ENCODE measurements around the gene LRIT2.

DNA sequence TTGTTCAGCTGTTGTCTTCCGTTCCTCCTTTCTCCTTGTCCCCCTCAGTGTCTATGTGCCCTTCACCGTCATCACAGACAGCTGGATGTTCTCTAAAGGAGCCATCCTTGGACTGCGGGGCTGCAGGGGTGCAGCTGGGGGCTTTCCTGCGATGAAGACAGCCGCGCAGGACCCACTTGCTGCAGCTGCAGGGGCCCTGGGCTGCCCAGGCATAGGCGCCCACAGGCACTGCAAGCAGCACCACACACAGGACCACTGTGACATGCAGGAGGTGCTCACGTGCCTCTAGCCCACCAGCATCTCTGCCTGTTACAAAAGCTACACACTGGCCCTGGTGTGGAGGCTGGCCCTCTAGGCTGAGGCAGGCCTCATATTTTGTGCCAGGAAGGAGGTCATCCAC is 3.4 kb downstream of the LRIT2 start:
- TF ChIP-seq, protein P1, sequence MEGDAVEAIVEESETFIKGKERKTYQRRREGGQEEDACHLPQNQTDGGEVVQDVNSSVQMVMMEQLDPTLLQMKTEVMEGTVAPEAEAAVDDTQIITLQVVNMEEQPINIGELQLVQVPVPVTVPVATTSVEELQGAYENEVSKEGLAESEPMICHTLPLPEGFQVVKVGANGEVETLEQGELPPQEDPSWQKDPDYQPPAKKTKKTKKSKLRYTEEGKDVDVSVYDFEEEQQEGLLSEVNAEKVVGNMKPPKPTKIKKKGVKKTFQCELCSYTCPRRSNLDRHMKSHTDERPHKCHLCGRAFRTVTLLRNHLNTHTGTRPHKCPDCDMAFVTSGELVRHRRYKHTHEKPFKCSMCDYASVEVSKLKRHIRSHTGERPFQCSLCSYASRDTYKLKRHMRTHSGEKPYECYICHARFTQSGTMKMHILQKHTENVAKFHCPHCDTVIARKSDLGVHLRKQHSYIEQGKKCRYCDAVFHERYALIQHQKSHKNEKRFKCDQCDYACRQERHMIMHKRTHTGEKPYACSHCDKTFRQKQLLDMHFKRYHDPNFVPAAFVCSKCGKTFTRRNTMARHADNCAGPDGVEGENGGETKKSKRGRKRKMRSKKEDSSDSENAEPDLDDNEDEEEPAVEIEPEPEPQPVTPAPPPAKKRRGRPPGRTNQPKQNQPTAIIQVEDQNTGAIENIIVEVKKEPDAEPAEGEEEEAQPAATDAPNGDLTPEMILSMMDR (IDR thresholded peaks at IDR 0.05), result no peak
- TF ChIP-seq POLR2A (IDR thresholded peaks at IDR 0.05), result no peak

All from heart left ventricle (tissue), 13 donors.